IMR-90 (cell line): ENCODE results near the gene RPS19. TPM values are rescaled to one million over a fixed set of nuclear protein-coding genes. Genes with fewer than 3 reads are reported as not detected.
"Not testable (repeated sequence)": the region's sequence is repeated elsewhere in the genome, so short reads cannot be mapped to it uniquely, and the experiment has no call there.

Experiments used
- ATAC-seq: fragments of 200-7000 bp; cut with Tn5 transposase; 2 replicates; pipeline ENCODE4 v1.9.1; 2020; ENCODE audit warnings: low read depth, mild to moderate bottlenecking, moderate library complexity
- BruUV-seq: library from RNA; stranded (reverse); fragments of 400-500 nt; replicated peaks from 2 replicates; lab custom pipeline; 2021; lab: Mats Ljungman, UMichigan
- CTCF ChIA-PET: fragments of 300-600 bp; formaldehyde crosslinking; extraction: SDS; loops from one replicate; lab custom pipeline; 2021; ENCODE audit warnings: antibody characterized with exemption; lab: Yijun Ruan, JAX
- POLR2A ChIA-PET: fragments of 300-600 bp; sonication (Branson Sonifier 250); formaldehyde crosslinking; loops from one replicate; lab custom pipeline; 2022; ENCODE audit warnings: antibody characterized with exemption; ENCODE audit not compliant: unreplicated experiment; lab: Charles Lee
- DNase-seq: peaks from one replicate; pipeline ENCODE4 v3.0.0; 2013
- H2AFZ ChIP-seq: replicated peaks from 2 replicates; pipeline ENCODE3; 2013; ENCODE audit warnings: low read length, mild to moderate bottlenecking; ENCODE audit not compliant: poor library complexity
- H2AK5ac ChIP-seq: 2 replicates; pipeline ENCODE4 v1.6.1; 2013; ENCODE audit warnings: low read depth, low read length, inconsistent platforms
- H2AK9ac ChIP-seq: replicated peaks from 2 replicates; pipeline ENCODE3; 2013; ENCODE audit warnings: mild to moderate bottlenecking, low read depth, low read length, moderate library complexity; ENCODE audit not compliant: poor library complexity
- H2BK120ac ChIP-seq: 2 replicates; pipeline ENCODE4 v1.6.1; 2013; ENCODE audit warnings: low read depth, low read length, inconsistent platforms
- H2BK15ac ChIP-seq: 3 replicates; pipeline ENCODE4 v1.6.1; 2013; ENCODE audit warnings: low read depth, low read length, inconsistent platforms
- H2BK20ac ChIP-seq: 2 replicates; pipeline ENCODE4 v1.6.1; 2013; ENCODE audit warnings: low read depth, mild to moderate bottlenecking, inconsistent platforms, low read length, moderate library complexity
- H2BK5ac ChIP-seq: 2 replicates; pipeline ENCODE4 v1.6.1; 2013; ENCODE audit warnings: mild to moderate bottlenecking, low read depth, low read length, inconsistent platforms; ENCODE audit not compliant: poor library complexity, severe bottlenecking
- H3K14ac ChIP-seq: replicated peaks from 2 replicates; pipeline ENCODE4 v1.6.1; 2013; ENCODE audit warnings: low read depth, low read length, inconsistent platforms
- H3K18ac ChIP-seq: 2 replicates; pipeline ENCODE4 v1.6.1; 2013; ENCODE audit warnings: low read depth, low read length, control low read depth
- H3K23ac ChIP-seq: 2 replicates; pipeline ENCODE4 v1.6.1; 2013; ENCODE audit warnings: low read depth, low read length, inconsistent platforms
- H3K27ac ChIP-seq: 2 replicates; pipeline ENCODE4 v1.5.1; 2013; ENCODE audit warnings: mild to moderate bottlenecking, control low read depth, low read length; ENCODE audit not compliant: insufficient read depth
- H3K27me3 ChIP-seq: 2 replicates; pipeline ENCODE4 v1.6.1; 2013; ENCODE audit warnings: low read length; ENCODE audit not compliant: control insufficient read depth, insufficient read depth
- H3K36me3 ChIP-seq: 2 replicates; pipeline ENCODE4 v1.6.1; 2013; ENCODE audit warnings: low read length, mixed read lengths; ENCODE audit not compliant: control insufficient read depth, insufficient read depth
- H3K4ac ChIP-seq: 2 replicates; pipeline ENCODE4 v1.6.1; 2013; ENCODE audit warnings: low read depth, low read length, inconsistent platforms
- H3K4me1 ChIP-seq: 2 replicates; pipeline ENCODE4 v1.6.1; 2013; ENCODE audit warnings: low read length, mixed read lengths; ENCODE audit not compliant: control insufficient read depth, insufficient read depth
- H3K4me2 ChIP-seq: 2 replicates; pipeline ENCODE4 v1.6.1; 2013; ENCODE audit warnings: low read depth, mild to moderate bottlenecking, control low read depth, low read length, moderate library complexity
- H3K4me3 ChIP-seq: 2 replicates; pipeline ENCODE4 v1.5.1; 2013; ENCODE audit warnings: low read depth, mild to moderate bottlenecking, control low read depth, low read length, moderate library complexity; ENCODE audit not compliant: insufficient read depth
- H3K56ac ChIP-seq: 2 replicates; pipeline ENCODE4 v1.6.1; 2013; ENCODE audit warnings: low read length, inconsistent platforms; ENCODE audit not compliant: insufficient read depth; ENCODE audit errors: extremely low read depth
- H3K79me1 ChIP-seq, 2 experiments: 2 replicates each; pipeline ENCODE4 v1.6.1; 2013; ENCODE audit warnings: low read length in 2 of 2, inconsistent platforms in 1 of 2, low read depth in 1 of 2
- H3K9ac ChIP-seq: 2 replicates; pipeline ENCODE4 v1.6.1; 2013; ENCODE audit warnings: low read depth, low read length, control low read depth
- H3K9me1 ChIP-seq: 2 replicates; pipeline ENCODE4 v1.6.1; 2013; ENCODE audit warnings: low read length, inconsistent platforms; ENCODE audit not compliant: insufficient read depth
- H3K9me3 ChIP-seq: 2 replicates; pipeline ENCODE4 v1.6.1; 2013; ENCODE audit warnings: low read length; ENCODE audit not compliant: control insufficient read depth, insufficient read depth
- H4K20me1 ChIP-seq: 2 replicates; pipeline ENCODE4 v1.6.1; 2013; ENCODE audit warnings: low read length, inconsistent platforms; ENCODE audit not compliant: insufficient read depth
- H4K5ac ChIP-seq: 2 replicates; pipeline ENCODE4 v1.6.1; 2013; ENCODE audit warnings: mild to moderate bottlenecking, low read depth, low read length, control low read depth
- H4K8ac ChIP-seq, 2 experiments: 2 replicates each; pipeline ENCODE4 v1.6.1; 2013; ENCODE audit warnings: low read depth in 2 of 2, low read length in 2 of 2, control low read depth in 1 of 2, inconsistent platforms in 1 of 2
- H4K91ac ChIP-seq: 2 replicates; pipeline ENCODE4 v1.6.1; 2013; ENCODE audit warnings: low read depth, low read length, inconsistent platforms; ENCODE audit not compliant: insufficient read depth
- WGBS, 2 experiments: methylation state at CpG; one replicate each; pipeline versions ENCODE4 v1.1.5 to v1.1.7; 2013; ENCODE audit warnings: missing lambda C conversion rate in 2 of 2; ENCODE audit not compliant: insufficient read length in 1 of 2; ENCODE audit errors: extremely low coverage in 2 of 2; 5-methylcytosine and 5-hydroxymethylcytosine counted together
- dilution Hi-C: fragments of 300-500 bp; cut with HindIII; formaldehyde crosslinking; loops from one replicate; pipeline ENCODE4 v1.14.3; 2018; ENCODE audit warnings: low sequenced_read_pairs; ENCODE audit not compliant: unreplicated experiment
- in situ Hi-C: fragments of 300-500 bp; cut with MboI; formaldehyde crosslinking; loops from 3 replicates; pipeline ENCODE4 v1.14.3; 2019; ENCODE audit warnings: low sequenced_read_pairs, inconsistent platforms, mixed read lengths
- intact Hi-C: fragments of 100-400 bp; cut with micrococcal nuclease; formaldehyde crosslinking; loops from 2 replicates; pipeline ENCODE4 v1.10.0; 2022
- polyA plus RNA-seq, 3 experiments: library from polyadenylated mRNA; depleted of rRNA; stranded (reverse); fragments of >200 nt; gene quantifications; 2 replicates each; pipeline ENCODE4 v1.2.3, GENCODE V29; 2012; ENCODE audit warnings: low replicate concordance in 1 of 3
- total RNA-seq: library from RNA; depleted of rRNA; stranded (reverse); fragments of >200 nt; gene quantifications from 2 replicates; pipeline ENCODE4 v1.2.3, GENCODE V29; 2012

The RPS19 gene
- total and polyA plus RNA-seq, 2 of the 4 experiments (the other 2 are of a cell fraction), result 230 to 3,988 TPM

DNA sequence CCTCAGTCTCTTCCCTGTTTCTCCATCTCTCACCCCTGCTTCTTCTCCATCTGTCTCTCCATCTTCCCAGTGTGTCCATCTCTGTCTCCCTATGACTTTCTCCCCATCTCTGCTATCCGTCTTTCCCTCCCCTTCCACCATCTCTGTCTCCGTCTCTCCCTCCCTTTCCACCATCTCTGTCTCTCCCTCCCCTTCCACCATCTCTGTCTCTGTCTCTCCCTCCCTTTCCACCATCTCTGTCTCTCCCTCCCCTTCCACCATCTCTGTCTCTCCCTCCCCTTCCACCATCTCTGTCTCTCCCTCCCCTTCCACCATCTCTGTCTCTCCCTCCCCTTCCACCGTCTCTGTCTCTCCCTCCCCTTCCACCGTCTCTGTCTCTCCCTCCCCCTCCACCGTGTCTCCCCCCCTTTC is 54.4 kb downstream of the RPS19 start:
- H3K18ac ChIP-seq, DNase-seq, H2BK120ac ChIP-seq, H3K27ac ChIP-seq, H3K56ac ChIP-seq, in situ Hi-C loops, POLR2A ChIA-PET, H3K9ac ChIP-seq, H2BK5ac ChIP-seq, H3K14ac ChIP-seq, H3K4me3 ChIP-seq, H2AK9ac ChIP-seq, H3K4ac ChIP-seq, H3K36me3 ChIP-seq, H4K91ac ChIP-seq, H3K4me1 ChIP-seq, H3K4me2 ChIP-seq, dilution Hi-C loops, H3K9me3 ChIP-seq, H2BK15ac ChIP-seq, H2AK5ac ChIP-seq, H2BK20ac ChIP-seq, intact Hi-C loops, H3K23ac ChIP-seq, H4K8ac ChIP-seq, H2AFZ ChIP-seq, H3K79me1 ChIP-seq, CTCF ChIA-PET, BruUV-seq, ATAC-seq, H4K5ac ChIP-seq: not testable (repeated sequence)
- 0% methylated on average over 1 of the region's 5 CpGs; no CpG with 5 or more reads in 1 of the 2 experiments for WGBS, 2 experiments
- peaks cover 78% of the 10 kb centered on the region for H3K27me3 ChIP-seq
- peaks cover 25% of the 10 kb centered on the region for H4K20me1 ChIP-seq
- peaks cover 11% of the 10 kb centered on the region for H3K9me1 ChIP-seq
